Neural cell (in vitro differentiated cells): ENCODE measurements around the gene TM9SF4.

Source experiments
- EP300 ChIP-seq: fragments of 450-650 bp; conservative IDR thresholded peaks from 2 replicates; pipeline ENCODE4 v1.6.1; 2014; ENCODE audit warnings: antibody characterized with exemption, mild to moderate bottlenecking, moderate library complexity; ENCODE audit not compliant: poor library complexity, severe bottlenecking
- EZH2 ChIP-seq: fragments of 200-600, 300-800 bp; shearing (Covaris generic), sonication (generic); IDR thresholded peaks from 2 replicates; pipeline ENCODE4 v1.6.1; 2014; ENCODE audit warnings: antibody characterized with exemption, low read length, borderline replicate concordance, mild to moderate bottlenecking; ENCODE audit not compliant: insufficient read depth, poor library complexity, severe bottlenecking
- POLR2AphosphoS5 ChIP-seq: IDR thresholded peaks from 2 replicates; pipeline ENCODE4 v1.6.1; 2012
- RAD21 ChIP-seq: fragments of 450-650 bp; conservative IDR thresholded peaks from 2 replicates; pipeline ENCODE4 v1.6.1; 2014; ENCODE audit warnings: antibody characterized with exemption, mild to moderate bottlenecking, moderate library complexity
- SMC3 ChIP-seq: fragments of 450-650 bp; conservative IDR thresholded peaks from 2 replicates; pipeline ENCODE4 v1.6.1; 2014; ENCODE audit warnings: antibody characterized with exemption, mild to moderate bottlenecking, moderate library complexity; ENCODE audit not compliant: poor library complexity
- TAF1 ChIP-seq: IDR thresholded peaks from 2 replicates; pipeline ENCODE4 v1.6.1; 2012; ENCODE audit warnings: low read depth
- TF ChIP-seq, protein P1 (sequence below): fragments of 450-650 bp; IDR thresholded peaks from 2 replicates; pipeline ENCODE4 v1.5.1; 2014; ENCODE audit warnings: antibody characterized with exemption, mild to moderate bottlenecking, moderate library complexity; ENCODE audit not compliant: poor library complexity, severe bottlenecking
- TF ChIP-seq, protein P2 (sequence below): IDR thresholded peaks from 2 replicates; pipeline ENCODE4 v1.6.1; 2012; ENCODE audit warnings: borderline replicate concordance

DNA sequence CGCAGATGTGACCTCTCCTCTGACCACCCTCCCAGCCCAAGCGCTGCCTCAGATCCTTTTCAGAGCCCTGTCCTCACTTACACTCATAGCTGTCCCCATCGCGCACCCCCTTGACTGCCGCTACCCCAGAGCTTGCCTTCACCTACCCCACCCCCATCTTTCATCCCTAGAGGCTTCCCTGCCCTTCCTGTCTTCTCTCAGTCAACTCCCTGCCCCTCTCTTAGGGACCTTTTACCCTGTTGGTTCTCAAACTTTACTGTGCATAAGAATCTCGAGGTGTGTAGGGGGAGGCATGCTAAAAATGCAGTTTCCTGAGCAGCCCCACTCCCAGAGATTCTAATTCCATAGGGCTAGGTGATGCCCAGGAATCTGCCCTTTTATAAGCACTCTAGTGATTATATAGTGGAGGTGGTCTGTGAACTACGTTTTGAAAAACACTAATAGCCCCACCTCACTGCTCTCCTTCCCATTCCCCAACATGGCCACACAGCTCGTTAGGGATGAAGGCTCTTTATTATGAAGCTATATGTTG, 725 bp downstream of the TM9SF4 start:
- TF ChIP-seq RAD21 (no peak), POLR2AphosphoS5 (no peak), EZH2 (no peak), EP300 (no peak), TAF1 (no peak), SMC3 (no peak)
- TF ChIP-seq, protein P1, sequence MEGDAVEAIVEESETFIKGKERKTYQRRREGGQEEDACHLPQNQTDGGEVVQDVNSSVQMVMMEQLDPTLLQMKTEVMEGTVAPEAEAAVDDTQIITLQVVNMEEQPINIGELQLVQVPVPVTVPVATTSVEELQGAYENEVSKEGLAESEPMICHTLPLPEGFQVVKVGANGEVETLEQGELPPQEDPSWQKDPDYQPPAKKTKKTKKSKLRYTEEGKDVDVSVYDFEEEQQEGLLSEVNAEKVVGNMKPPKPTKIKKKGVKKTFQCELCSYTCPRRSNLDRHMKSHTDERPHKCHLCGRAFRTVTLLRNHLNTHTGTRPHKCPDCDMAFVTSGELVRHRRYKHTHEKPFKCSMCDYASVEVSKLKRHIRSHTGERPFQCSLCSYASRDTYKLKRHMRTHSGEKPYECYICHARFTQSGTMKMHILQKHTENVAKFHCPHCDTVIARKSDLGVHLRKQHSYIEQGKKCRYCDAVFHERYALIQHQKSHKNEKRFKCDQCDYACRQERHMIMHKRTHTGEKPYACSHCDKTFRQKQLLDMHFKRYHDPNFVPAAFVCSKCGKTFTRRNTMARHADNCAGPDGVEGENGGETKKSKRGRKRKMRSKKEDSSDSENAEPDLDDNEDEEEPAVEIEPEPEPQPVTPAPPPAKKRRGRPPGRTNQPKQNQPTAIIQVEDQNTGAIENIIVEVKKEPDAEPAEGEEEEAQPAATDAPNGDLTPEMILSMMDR = no peak
- TF ChIP-seq, protein P2, sequence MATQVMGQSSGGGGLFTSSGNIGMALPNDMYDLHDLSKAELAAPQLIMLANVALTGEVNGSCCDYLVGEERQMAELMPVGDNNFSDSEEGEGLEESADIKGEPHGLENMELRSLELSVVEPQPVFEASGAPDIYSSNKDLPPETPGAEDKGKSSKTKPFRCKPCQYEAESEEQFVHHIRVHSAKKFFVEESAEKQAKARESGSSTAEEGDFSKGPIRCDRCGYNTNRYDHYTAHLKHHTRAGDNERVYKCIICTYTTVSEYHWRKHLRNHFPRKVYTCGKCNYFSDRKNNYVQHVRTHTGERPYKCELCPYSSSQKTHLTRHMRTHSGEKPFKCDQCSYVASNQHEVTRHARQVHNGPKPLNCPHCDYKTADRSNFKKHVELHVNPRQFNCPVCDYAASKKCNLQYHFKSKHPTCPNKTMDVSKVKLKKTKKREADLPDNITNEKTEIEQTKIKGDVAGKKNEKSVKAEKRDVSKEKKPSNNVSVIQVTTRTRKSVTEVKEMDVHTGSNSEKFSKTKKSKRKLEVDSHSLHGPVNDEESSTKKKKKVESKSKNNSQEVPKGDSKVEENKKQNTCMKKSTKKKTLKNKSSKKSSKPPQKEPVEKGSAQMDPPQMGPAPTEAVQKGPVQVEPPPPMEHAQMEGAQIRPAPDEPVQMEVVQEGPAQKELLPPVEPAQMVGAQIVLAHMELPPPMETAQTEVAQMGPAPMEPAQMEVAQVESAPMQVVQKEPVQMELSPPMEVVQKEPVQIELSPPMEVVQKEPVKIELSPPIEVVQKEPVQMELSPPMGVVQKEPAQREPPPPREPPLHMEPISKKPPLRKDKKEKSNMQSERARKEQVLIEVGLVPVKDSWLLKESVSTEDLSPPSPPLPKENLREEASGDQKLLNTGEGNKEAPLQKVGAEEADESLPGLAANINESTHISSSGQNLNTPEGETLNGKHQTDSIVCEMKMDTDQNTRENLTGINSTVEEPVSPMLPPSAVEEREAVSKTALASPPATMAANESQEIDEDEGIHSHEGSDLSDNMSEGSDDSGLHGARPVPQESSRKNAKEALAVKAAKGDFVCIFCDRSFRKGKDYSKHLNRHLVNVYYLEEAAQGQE = no peak
